Stimulated activated CD4-positive, alpha-beta T cell treated with anti-CD3 and anti-CD28 coated beads, TNF-alpha, amount 100 ng/mL, for 1 hour (primary cell): ENCODE measurements around the gene UTP25.
"Not testable (repeated sequence)": the region's sequence is repeated elsewhere in the genome, so short reads cannot be mapped to it uniquely, and the experiment has no call there.

Experiments used
- DNase-seq, 3 donors: peaks; one replicate each; pipeline ENCODE4 v3.0.0-alpha.2; 2020; ENCODE audit warnings: low read depth in 3 of 3, low spot score in 1 of 3

UTP25 gene

DNA sequence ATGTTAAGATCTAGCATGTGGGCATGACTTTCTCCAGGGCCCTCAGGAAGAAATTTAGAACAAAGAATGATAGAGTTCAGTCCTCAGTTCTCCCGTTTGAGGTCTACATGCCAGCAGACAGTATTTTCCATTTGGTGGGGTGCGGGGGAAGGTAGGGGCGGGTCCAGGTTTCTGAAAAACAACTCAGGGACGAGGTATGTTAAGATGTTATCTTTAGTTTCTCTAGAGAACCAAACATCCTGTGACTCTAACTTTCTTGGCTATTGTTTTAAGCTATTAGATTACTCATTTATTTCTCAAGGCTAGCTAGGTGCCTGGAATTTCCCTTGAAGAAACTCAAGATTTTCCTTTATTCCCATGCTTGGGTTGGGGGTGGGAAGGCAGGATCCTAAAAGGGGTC lies 67.9 kb downstream of the UTP25 start:
- DNase-seq: no peak

- no peak for DNase-seq
Measured at GRCh38 chr1:209896346-209896745, 68.6 kb downstream of the UTP25 start.

GRCh38 chr1:209898271-209898670 lies 70.5 kb downstream of the UTP25 start:
- DNase-seq: not testable (repeated sequence)

DNA sequence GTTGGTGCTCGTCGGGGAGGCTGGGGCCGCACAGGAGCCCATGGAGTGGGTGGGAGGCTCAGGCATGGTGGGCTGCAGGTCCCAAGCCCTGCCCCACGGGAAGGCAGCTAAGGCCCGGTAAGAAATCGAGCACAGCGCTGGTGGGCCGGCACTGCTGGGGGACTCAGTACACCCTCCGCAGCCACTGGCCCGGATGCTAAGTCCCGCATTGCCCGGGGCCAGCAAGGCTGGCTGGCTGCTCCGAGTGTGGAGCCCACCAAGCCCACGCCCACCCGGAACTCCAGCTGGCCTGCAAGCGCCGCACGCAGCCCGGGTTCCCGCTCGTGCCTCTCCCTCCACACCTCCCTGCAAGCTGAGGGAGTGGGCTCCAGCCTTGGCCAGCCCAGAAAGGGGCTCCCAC lies 71.1 kb downstream of the UTP25 start:
- DNase-seq: not testable (repeated sequence)

DNA sequence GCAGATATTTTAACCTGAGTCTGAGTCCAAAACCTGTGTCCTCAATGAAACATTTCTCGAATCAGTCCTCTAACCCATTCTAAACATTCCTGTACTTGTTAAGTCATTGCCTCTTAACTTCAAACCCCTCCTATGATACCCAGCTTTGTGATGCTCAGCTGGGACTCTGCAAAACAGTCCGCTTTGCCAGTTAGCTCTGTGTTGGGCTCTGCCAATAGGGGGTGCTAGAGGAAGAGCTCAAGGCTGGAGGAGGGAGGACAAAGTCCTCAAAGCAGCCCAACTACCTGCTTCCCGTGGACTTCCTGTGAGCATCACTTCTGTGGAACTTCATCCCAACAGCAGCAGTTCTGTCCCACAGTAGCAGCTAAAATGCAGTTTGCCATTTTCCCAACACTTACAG lies 72.2 kb downstream of the UTP25 start:
- no peak for DNase-seq

- DNase-seq: no peak
Measured at GRCh38 chr1:209900734-209901133, 73.0 kb downstream of the UTP25 start.

- DNase-seq: no peak
Measured at GRCh38 chr1:209901211-209901610, 73.4 kb downstream of the UTP25 start.

DNA sequence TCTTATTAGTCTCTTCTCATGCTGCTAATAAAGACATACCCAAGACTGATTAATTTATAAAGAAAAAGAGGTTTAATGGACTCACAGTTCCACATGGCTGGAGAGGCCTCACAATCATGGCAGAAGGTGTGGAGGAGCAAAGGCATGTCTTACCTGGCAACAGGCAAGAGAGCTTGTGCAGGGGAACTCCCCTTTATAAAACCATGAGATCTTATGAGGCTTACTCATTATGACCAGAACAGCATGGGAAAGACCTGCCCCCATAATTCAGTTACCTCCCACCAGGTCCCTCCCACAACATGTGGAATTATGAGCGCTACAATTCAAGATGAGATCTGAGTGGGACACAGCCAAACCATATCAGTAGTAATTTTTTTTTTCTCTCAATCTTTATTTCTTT lies 77.0 kb downstream of the UTP25 start:
- DNase-seq: not testable (repeated sequence)
